Brain microvascular endothelial cell (primary cell): ENCODE results near the gene NSMCE1.
A peak's percentile ranks its signal among the peaks of the same experiment; 100 is the strongest.

ENCODE experiments used
- DNase-seq: peaks from one replicate; pipeline ENCODE4 v3.0.0-alpha.2; 2020
- H3K27ac ChIP-seq: fragments of 250-450 bp; sonication (Bioruptor Pico); 2 replicates; pipeline ENCODE4 v1.5.1; 2020; ENCODE audit warnings: mild to moderate bottlenecking, moderate library complexity
- H3K27me3 ChIP-seq: fragments of 250-450 bp; sonication (Bioruptor Pico); replicated peaks from 2 replicates; pipeline ENCODE4 v1.5.1; 2020; ENCODE audit warnings: mild to moderate bottlenecking
- H3K36me3 ChIP-seq: fragments of 250-450 bp; sonication (Bioruptor Pico); replicated peaks from 2 replicates; pipeline ENCODE4 v1.5.1; 2020; ENCODE audit warnings: mild to moderate bottlenecking
- H3K4me3 ChIP-seq: 2 replicates; pipeline ENCODE4 v1.5.1; 2011; ENCODE audit warnings: low read depth, mild to moderate bottlenecking, control low read depth, low read length, moderate library complexity
- in situ Hi-C: cut with HindIII; loops from 2 replicates; pipeline ENCODE4 v1.10.0; 2017; ENCODE audit warnings: low sequenced_read_pairs, low pct_ligation_motif_present
- TF ChIP-seq, protein P1 (sequence below): IDR thresholded peaks from 2 replicates; pipeline ENCODE4 v1.5.1; 2011; ENCODE audit warnings: low read depth, mild to moderate bottlenecking, moderate library complexity, low read length, control low read depth, inconsistent platforms; ENCODE audit errors: missing control alignments

The NSMCE1 gene

DNA sequence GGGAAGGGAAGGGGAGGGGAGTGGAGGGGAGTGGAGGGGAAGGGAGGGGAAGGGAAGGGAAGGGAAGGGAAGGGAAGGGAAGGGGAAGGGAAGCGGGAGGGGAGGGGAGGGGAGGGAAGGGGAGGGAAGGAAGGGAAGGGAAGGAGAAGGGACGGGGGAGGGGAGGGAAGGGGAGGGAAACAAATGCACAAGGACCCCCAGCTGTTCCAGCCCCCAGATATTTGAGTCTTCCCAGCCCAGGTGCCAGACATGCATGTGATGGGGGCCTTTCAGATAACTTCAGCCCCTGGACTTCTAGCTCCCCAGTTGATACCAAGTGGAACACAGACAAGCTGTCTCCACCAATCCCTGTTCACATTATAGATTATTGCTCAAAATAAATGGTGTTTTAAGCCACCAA lies 79.9 kb downstream of the NSMCE1 start:
- H3K27me3 ChIP-seq = no peaks in the 10 kb centered on the region
- TF ChIP-seq, protein P1, sequence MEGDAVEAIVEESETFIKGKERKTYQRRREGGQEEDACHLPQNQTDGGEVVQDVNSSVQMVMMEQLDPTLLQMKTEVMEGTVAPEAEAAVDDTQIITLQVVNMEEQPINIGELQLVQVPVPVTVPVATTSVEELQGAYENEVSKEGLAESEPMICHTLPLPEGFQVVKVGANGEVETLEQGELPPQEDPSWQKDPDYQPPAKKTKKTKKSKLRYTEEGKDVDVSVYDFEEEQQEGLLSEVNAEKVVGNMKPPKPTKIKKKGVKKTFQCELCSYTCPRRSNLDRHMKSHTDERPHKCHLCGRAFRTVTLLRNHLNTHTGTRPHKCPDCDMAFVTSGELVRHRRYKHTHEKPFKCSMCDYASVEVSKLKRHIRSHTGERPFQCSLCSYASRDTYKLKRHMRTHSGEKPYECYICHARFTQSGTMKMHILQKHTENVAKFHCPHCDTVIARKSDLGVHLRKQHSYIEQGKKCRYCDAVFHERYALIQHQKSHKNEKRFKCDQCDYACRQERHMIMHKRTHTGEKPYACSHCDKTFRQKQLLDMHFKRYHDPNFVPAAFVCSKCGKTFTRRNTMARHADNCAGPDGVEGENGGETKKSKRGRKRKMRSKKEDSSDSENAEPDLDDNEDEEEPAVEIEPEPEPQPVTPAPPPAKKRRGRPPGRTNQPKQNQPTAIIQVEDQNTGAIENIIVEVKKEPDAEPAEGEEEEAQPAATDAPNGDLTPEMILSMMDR = no peak
- no peak for DNase-seq
- no peak overlapping the region for H3K4me3 ChIP-seq
- no peaks in the 10 kb centered on the region for H3K36me3 ChIP-seq
- H3K27ac ChIP-seq = no peak overlapping the region
- in situ Hi-C loops = no loop called here

DNA sequence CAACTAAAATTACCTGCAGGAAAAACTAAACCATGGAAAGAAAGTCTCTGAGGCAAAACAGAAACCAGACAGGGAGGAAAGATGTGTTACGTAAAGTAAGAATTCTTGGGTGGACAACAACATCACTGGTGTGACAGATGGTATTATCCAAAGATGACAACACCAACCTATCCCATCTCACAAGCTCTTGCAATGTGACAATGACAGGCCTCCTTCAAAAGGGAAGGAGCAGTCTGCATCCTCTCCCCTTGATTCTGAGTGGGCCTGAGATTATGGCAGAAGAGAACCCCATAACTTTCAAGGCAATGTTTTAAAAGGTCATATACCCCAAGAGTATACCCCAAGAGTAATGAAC lies 82.8 kb downstream of the NSMCE1 start:
- Histone ChIP-seq H3K27ac (no peak overlapping the region), H3K36me3 (no peaks in the 10 kb centered on the region), H3K27me3 (no peaks in the 10 kb centered on the region), H3K4me3 (no peak overlapping the region)
- DNase-seq = no peak
- TF ChIP-seq, protein P1 = no peak
- in situ Hi-C loops = no loop called here

DNA sequence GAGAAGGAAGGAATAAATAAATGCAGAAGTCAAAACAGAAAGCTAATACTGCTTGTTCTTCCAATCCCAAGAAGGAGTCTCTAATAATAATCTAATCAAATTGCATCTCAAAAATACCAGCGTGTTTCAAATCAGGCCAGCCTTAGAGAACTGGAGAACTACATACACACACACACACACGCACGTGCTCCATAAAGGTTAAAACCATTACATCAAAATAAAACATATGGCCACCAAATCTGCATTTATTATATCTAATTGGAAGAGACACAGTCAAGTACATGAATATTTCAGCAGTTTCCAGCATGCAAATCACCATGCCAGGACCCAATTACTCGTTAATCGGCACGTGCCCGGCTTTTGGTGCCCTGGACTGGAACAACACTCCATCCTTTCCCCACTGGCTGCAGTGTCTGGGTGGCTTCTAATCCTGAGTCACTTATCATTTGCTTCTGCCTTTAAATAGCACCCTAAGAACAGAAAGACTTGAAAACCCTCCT lies 85.6 kb downstream of the NSMCE1 start:
- DNase-seq = no peak
- Histone ChIP-seq H3K36me3 (no peaks in the 10 kb centered on the region), H3K27me3 (no peaks in the 10 kb centered on the region), H3K4me3 (no peak overlapping the region), H3K27ac (no peak overlapping the region)
- in situ Hi-C loops = no loop called here
- TF ChIP-seq, protein P1 = no peak

DNA sequence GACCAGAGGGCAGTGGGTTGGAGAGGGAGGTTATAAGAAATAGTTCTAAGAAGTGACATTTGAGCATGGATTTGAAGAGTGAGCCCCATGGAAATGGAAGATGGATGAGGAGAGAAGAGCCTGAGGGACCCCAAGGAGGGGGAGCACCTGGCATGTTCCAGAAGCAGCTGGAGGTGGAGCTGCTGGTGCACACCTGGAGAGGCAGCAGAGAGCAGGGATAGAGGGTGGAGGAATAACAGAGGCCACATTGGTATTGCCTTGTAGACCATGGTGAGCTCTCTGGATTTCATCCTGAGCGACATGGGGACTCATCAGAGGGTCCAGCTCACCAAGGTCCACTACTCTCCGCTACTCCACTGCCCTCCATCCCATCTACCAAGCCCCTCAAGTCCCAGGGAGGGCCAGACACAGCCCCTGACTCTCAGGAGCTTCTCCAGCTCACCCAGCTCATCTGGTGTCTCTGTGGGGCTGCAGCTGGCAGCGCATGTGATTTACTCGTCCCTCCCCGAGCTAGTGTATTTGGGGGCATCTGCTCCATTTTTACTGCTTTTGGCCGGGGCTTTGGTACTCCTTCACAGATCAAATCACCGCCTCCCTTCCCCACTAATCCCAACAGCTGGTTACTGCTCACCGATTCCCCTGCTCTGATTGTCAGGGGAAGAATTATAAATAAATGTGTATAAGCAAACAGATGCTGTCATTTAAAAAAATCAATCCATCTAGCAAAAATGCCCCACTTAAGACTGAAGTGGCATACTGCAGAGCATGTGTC lies 87.4 kb downstream of the NSMCE1 start:
- no peak overlapping the region for H3K4me3 ChIP-seq
- no peaks in the 10 kb centered on the region for H3K27me3 ChIP-seq
- H3K27ac ChIP-seq = no peak overlapping the region
- TF ChIP-seq, protein P1 = peak; percentile 30
- DNase-seq = no peak
- H3K36me3 ChIP-seq = no peaks in the 10 kb centered on the region
- in situ Hi-C loops = no loop called here

DNA sequence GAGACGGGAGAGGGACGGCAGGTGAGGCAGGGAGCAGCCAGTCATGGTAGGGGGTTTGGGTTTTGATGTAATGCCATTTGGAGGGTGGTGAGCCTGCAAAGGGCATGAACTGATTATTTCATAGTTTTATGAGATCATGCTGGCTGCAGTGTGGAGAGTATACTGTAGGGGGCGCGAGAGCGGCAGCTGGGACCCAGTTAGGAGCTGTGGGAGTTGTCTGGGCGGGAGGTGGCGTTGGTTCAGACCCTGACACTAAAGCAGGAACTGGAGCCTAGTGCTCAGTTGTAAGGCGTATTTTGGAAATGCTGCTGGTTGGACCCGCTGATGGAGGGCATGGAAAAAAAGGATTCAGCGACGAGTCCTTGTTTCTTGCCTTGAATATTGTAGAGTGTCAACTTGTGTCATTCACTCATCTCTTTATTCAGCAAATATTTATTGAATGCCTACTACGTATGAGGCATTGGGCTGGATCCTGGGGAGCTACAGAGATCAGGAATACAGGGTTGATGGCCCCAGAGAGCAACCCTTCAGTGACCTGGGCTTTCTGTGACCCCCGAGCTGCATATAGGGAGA lies 89.0 kb downstream of the NSMCE1 start:
- TF ChIP-seq, protein P1 = peak; percentile 97
- DNase-seq = peak; percentile 82
- H3K27ac ChIP-seq = no peak overlapping the region
- H3K4me3 ChIP-seq = no peak overlapping the region
- H3K27me3 ChIP-seq = no peaks in the 10 kb centered on the region
- in situ Hi-C loops = no loop called here
- no peaks in the 10 kb centered on the region for H3K36me3 ChIP-seq
